H1 (cell line): ENCODE measurements around the gene FDXACB1. TPM values are rescaled to one million over a fixed set of nuclear protein-coding genes. Genes with fewer than 3 reads are reported as not detected.

ENCODE experiments used
- EZH2 ChIP-seq: fragments of 200-600 bp; sonication (generic); IDR thresholded peaks from 2 replicates; pipeline ENCODE4 v1.7.1; 2012; ENCODE audit warnings: low read depth, mild to moderate bottlenecking, moderate library complexity, low read length, inconsistent platforms; ENCODE audit not compliant: severe bottlenecking
- polyA plus RNA-seq, 7 experiments: library from polyadenylated mRNA; depleted of rRNA in 3 of 7; stranded (reverse) in 5 of 7; unstranded in 2 of 7; fragments of >200 nt in 5 of 7; fragments of 200-250 nt in 2 of 7; gene quantifications; 1 replicate in 5 of 7; 2 replicates in 1 of 7; 4 replicates in 1 of 7; pipeline versions ENCODE4 v1.2.1 to v1.2.3, GENCODE V29; 2011 to 2013; ENCODE audit warnings: missing spikeins in 2 of 7, mixed read lengths in 2 of 7
- total RNA-seq: library from RNA; stranded (reverse); fragmentation: NEBNext Ultra II Directional; extraction: Animal tissue kit (Norgen Biotek cat#: 25700); gene quantifications from 2 replicates; pipeline ENCODE4 v1.2.1, GENCODE V29; 2021

The FDXACB1 gene
- total and polyA plus RNA-seq, 2 of the 8 experiments (the other 6 are each of a cell fraction or from before 2014, with no cell fraction given) = 1.4 to 2.3 TPM

- TF ChIP-seq EZH2 = no peak
Measured at GRCh38 chr11:111836162-111836561, 42.8 kb downstream of the FDXACB1 start (continued).
